HEK293 (cell line): ENCODE measurements around the gene GOLGA3.

Experiments used
- CTCF ChIA-PET: fragments of 350-600 bp; formaldehyde crosslinking; extraction: SDS; loops from one replicate; lab custom pipeline; 2021; ENCODE audit warnings: antibody characterized with exemption; lab: Yijun Ruan, JAX
- POLR2A ChIA-PET: fragments of 300-600 bp; formaldehyde crosslinking; extraction: SDS; loops from one replicate; lab custom pipeline; 2020; ENCODE audit warnings: antibody characterized with exemption, inconsistent platforms; lab: Yijun Ruan, JAX
- H3K27ac ChIP-seq: fragments of 200-500 bp; sonication (Bioruptor generic); 2 replicates; pipeline ENCODE4 v1.5.1; 2014; ENCODE audit warnings: low read depth, low read length, control low read depth, inconsistent platforms; ENCODE audit errors: extremely low read depth
- H3K36me3 ChIP-seq, 2 experiments: fragments of 200-500 bp in 1 of 2; sonication (Bioruptor generic) in 1 of 2; 1 replicate in 1 of 2; 2 replicates in 1 of 2; pipeline ENCODE4 v1.5.1; 2014 to 2017; ENCODE audit warnings: inconsistent platforms in 2 of 2, low read length in 2 of 2; ENCODE audit not compliant: control insufficient read depth in 2 of 2, insufficient read depth in 1 of 2
- H3K4me1 ChIP-seq: fragments of 200-500 bp; sonication (Bioruptor generic); 2 replicates; pipeline ENCODE4 v1.5.1; 2014; ENCODE audit warnings: mild to moderate bottlenecking, low read length, inconsistent platforms; ENCODE audit not compliant: control insufficient read depth, insufficient read depth
- H3K4me3 ChIP-seq: 2 replicates; pipeline ENCODE4 v1.5.1; 2011; ENCODE audit warnings: low read depth, mild to moderate bottlenecking, control low read depth, low read length, moderate library complexity
- H3K9me3 ChIP-seq: fragments of 200-500 bp; sonication (Bioruptor generic); 2 replicates; pipeline ENCODE4 v1.5.1; 2014; ENCODE audit warnings: low read depth, low read length, inconsistent platforms; ENCODE audit not compliant: control insufficient read depth, insufficient read depth
- HOXD13 ChIP-seq: sonication (generic); formaldehyde crosslinking; IDR thresholded peaks from 2 replicates; pipeline ENCODE4 v1.8.0; 2022; ENCODE audit warnings: missing genetic modification reagents, borderline replicate concordance
- KLF10 ChIP-seq: fragments of 450-650 bp; IDR thresholded peaks from 2 replicates; pipeline ENCODE4 v1.5.1; 2018; ENCODE audit warnings: missing biosample characterization, mild to moderate bottlenecking, missing genetic modification characterization
- KLF16 ChIP-seq: fragments of 450-650 bp; formaldehyde crosslinking; IDR thresholded peaks from 2 replicates; pipeline ENCODE4 v1.5.1; 2017; ENCODE audit warnings: missing biosample characterization, missing genetic modification characterization
- MZF1 ChIP-seq: fragments of 450-650 bp; formaldehyde crosslinking; IDR thresholded peaks from 2 replicates; pipeline ENCODE4 v1.5.1; 2017; ENCODE audit warnings: missing biosample characterization, missing genetic modification characterization, borderline replicate concordance
- SP3 ChIP-seq: fragments of 450-650 bp; formaldehyde crosslinking; IDR thresholded peaks from 2 replicates; pipeline ENCODE4 v1.5.1; 2016; ENCODE audit warnings: missing biosample characterization, missing genetic modification characterization
- TCF7L2 ChIP-seq: IDR thresholded peaks from 2 replicates; pipeline ENCODE4 v1.6.1; 2011; ENCODE audit warnings: low read depth, mild to moderate bottlenecking, inconsistent platforms, low read length, moderate library complexity, borderline replicate concordance
- ZBTB48 ChIP-seq: fragments of 450-650 bp; formaldehyde crosslinking; IDR thresholded peaks from 2 replicates; pipeline ENCODE4 v1.5.1; 2016; ENCODE audit warnings: missing biosample characterization, missing genetic modification characterization
- ZFHX2 ChIP-seq: fragments of 450-650 bp; formaldehyde crosslinking; conservative IDR thresholded peaks from 2 replicates; pipeline ENCODE4 v1.5.1; 2016; ENCODE audit warnings: missing biosample characterization, missing genetic modification characterization
- ZNF10 ChIP-seq: fragments of 450-650 bp; formaldehyde crosslinking; IDR thresholded peaks from 2 replicates; pipeline ENCODE4 v1.5.1; 2017; ENCODE audit warnings: missing biosample characterization, missing genetic modification characterization
- ZNF23 ChIP-seq: fragments of 450-650 bp; formaldehyde crosslinking; IDR thresholded peaks from 2 replicates; pipeline ENCODE4 v1.5.1; 2016; ENCODE audit warnings: missing biosample characterization, missing genetic modification characterization, borderline replicate concordance
- ZNF394 ChIP-seq: fragments of 450-650 bp; formaldehyde crosslinking; IDR thresholded peaks from 2 replicates; pipeline ENCODE4 v1.5.1; 2016; ENCODE audit warnings: missing biosample characterization, missing genetic modification characterization, mild to moderate bottlenecking, moderate library complexity, borderline replicate concordance
- ZNF48 ChIP-seq: fragments of 450-650 bp; formaldehyde crosslinking; IDR thresholded peaks from 2 replicates; pipeline ENCODE4 v1.5.1; 2016; ENCODE audit warnings: missing biosample characterization, missing genetic modification characterization
- ZNF501 ChIP-seq: fragments of 450-650 bp; formaldehyde crosslinking; IDR thresholded peaks from 2 replicates; pipeline ENCODE4 v1.5.1; 2016; ENCODE audit warnings: missing biosample characterization, missing genetic modification characterization
- ZNF529 ChIP-seq: fragments of 450-650 bp; formaldehyde crosslinking; IDR thresholded peaks from 2 replicates; pipeline ENCODE4 v1.5.1; 2017; ENCODE audit warnings: missing genetic modification characterization, missing biosample characterization; ENCODE audit not compliant: insufficient replicate concordance
- ZNF585B ChIP-seq: fragments of 450-650 bp; formaldehyde crosslinking; IDR thresholded peaks from 2 replicates; pipeline ENCODE4 v1.5.1; 2016; ENCODE audit warnings: missing biosample characterization, missing genetic modification characterization
- ZNF626 ChIP-seq: fragments of 450-650 bp; sonication (Bioruptor Pico); formaldehyde crosslinking; IDR thresholded peaks from 2 replicates; pipeline ENCODE4 v1.5.1; 2018; ENCODE audit warnings: missing biosample characterization, missing genetic modification characterization, inconsistent platforms
- ZNF629 ChIP-seq: fragments of 450-650 bp; formaldehyde crosslinking; IDR thresholded peaks from 2 replicates; pipeline ENCODE4 v1.5.1; 2017; ENCODE audit warnings: missing biosample characterization, missing genetic modification characterization
- ZNF776 ChIP-seq: fragments of 450-650 bp; formaldehyde crosslinking; IDR thresholded peaks from 2 replicates; pipeline ENCODE4 v1.5.0; 2017; ENCODE audit warnings: missing biosample characterization, missing genetic modification characterization, borderline replicate concordance
- ZNF830 ChIP-seq: fragments of 450-650 bp; IDR thresholded peaks from 2 replicates; pipeline ENCODE4 v1.5.0; 2018; ENCODE audit warnings: missing biosample characterization, missing genetic modification characterization, low read depth, mild to moderate bottlenecking, moderate library complexity
- ZSCAN16 ChIP-seq: fragments of 450-650 bp; formaldehyde crosslinking; IDR thresholded peaks from 2 replicates; pipeline ENCODE4 v1.5.1; 2016; ENCODE audit warnings: missing biosample characterization, missing genetic modification characterization
- TF ChIP-seq, protein P1 (sequence below): fragments of 450-650 bp; formaldehyde crosslinking; IDR thresholded peaks from 2 replicates; pipeline ENCODE4 v1.5.1; 2016; ENCODE audit warnings: missing biosample characterization, missing genetic modification characterization
- TF ChIP-seq, protein P2 (sequence below): fragments of 450-650 bp; formaldehyde crosslinking; IDR thresholded peaks from 2 replicates; pipeline ENCODE4 v1.5.1; 2016; ENCODE audit warnings: missing biosample characterization, missing genetic modification characterization
- TF ChIP-seq, protein P3 (sequence below): IDR thresholded peaks from 2 replicates; pipeline ENCODE4 v1.6.1; 2011; ENCODE audit warnings: mild to moderate bottlenecking, low read depth, low read length, borderline replicate concordance
- TF ChIP-seq, protein P4 (sequence below): fragments of 450-650 bp; IDR thresholded peaks from 2 replicates; pipeline ENCODE4 v1.5.1; 2018; ENCODE audit warnings: missing biosample characterization, missing genetic modification characterization

GOLGA3 gene

DNA sequence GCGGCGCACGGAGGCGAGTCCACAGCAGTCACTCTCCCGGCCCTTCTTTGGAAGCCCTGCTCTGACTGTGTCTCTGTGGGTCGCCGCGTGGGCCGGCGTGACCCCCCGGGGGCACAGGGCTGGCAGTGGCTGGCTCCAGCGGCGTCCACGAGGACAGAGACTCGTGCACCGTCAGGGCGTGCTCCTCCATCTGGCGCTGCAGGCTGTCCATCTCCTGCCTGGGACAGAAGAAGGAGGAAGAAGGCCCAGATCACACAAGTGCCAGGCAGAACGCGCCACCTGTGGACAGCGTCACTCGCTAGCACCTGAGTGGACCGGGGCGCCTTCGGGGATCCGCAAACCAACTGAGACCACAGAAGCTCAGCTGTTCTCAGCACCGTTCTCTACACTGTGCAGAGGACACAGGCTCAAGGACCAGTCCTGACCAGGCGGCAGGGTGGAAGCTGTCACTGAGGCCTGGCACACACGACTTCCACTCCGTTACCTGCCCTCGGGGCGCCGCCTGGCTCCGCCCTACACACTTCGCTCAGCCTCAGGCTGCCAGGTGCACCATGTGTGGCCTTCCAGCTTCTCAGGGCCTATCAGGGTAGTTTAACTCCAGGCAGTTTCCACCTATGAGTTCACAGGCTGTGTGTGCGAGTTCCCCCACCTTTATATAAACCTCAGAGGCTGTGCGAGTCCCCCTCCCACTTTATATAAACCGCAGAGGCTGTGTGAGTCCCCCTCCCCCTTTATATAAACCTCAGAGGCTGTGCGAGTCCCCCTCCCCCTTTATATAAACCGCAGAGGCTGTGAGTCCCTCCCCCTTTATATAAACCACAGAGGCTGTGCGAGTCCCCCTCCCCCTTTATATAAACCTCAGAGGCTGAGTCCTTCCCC is 55.4 kb downstream of the GOLGA3 start:
- Histone ChIP-seq H3K27ac (no peak overlapping the region), H3K9me3 (no peaks in the 10 kb centered on the region), H3K36me3 (peaks cover 12 to 80% of the 10 kb centered on the region in 2 experiments), H3K4me3 (no peak overlapping the region), H3K4me1 (no peaks in the 10 kb centered on the region)
- TF ChIP-seq ZNF23 (tag by site-specific recombination): no peak
- no peak for TF ChIP-seq ZSCAN16 (tag by site-specific recombination)
- no peak for TF ChIP-seq KLF10 (tag by site-specific recombination)
- TF ChIP-seq SP3: no peak
- TF ChIP-seq, protein P1, sequence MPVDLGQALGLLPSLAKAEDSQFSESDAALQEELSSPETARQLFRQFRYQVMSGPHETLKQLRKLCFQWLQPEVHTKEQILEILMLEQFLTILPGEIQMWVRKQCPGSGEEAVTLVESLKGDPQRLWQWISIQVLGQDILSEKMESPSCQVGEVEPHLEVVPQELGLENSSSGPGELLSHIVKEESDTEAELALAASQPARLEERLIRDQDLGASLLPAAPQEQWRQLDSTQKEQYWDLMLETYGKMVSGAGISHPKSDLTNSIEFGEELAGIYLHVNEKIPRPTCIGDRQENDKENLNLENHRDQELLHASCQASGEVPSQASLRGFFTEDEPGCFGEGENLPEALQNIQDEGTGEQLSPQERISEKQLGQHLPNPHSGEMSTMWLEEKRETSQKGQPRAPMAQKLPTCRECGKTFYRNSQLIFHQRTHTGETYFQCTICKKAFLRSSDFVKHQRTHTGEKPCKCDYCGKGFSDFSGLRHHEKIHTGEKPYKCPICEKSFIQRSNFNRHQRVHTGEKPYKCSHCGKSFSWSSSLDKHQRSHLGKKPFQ (tag by site-specific recombination): no peak
- TF ChIP-seq TCF7L2: no peak
- TF ChIP-seq ZNF830 (tag by site-specific recombination): no peak
- no peak for TF ChIP-seq ZFHX2 (tag by site-specific recombination)
- TF ChIP-seq KLF16 (tag by site-specific recombination): no peak
- no peak for TF ChIP-seq ZNF626 (tag by site-specific recombination)
- TF ChIP-seq, protein P2, sequence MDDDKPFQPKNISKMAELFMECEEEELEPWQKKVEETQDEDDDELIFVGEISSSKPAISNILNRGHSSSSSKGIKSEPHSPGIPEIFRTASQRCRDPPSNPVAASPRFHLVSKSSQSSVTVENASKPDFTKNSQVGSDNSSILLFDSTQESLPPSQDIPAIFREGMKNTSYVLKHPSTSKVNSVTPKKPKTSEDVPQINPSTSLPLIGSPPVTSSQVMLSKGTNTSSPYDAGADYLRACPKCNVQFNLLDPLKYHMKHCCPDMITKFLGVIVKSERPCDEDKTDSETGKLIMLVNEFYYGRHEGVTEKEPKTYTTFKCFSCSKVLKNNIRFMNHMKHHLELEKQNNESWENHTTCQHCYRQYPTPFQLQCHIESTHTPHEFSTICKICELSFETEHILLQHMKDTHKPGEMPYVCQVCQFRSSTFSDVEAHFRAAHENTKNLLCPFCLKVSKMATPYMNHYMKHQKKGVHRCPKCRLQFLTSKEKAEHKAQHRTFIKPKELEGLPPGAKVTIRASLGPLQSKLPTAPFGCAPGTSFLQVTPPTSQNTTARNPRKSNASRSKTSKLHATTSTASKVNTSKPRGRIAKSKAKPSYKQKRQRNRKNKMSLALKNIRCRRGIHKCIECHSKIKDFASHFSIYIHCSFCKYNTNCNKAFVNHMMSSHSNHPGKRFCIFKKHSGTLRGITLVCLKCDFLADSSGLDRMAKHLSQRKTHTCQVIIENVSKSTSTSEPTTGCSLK (tag by site-specific recombination): no peak
- no peak for TF ChIP-seq ZNF629
- TF ChIP-seq ZNF585B (tag by site-specific recombination): no peak
- CTCF ChIA-PET: no interaction called here
- POLR2A ChIA-PET: interaction anchor here (0.6 to 0.7 kb wide), 3 partner anchors 25 to 700 kb away, joined by 3 to 6 read pairs (median 5); no protein-coding TSS in a partner anchor

DNA sequence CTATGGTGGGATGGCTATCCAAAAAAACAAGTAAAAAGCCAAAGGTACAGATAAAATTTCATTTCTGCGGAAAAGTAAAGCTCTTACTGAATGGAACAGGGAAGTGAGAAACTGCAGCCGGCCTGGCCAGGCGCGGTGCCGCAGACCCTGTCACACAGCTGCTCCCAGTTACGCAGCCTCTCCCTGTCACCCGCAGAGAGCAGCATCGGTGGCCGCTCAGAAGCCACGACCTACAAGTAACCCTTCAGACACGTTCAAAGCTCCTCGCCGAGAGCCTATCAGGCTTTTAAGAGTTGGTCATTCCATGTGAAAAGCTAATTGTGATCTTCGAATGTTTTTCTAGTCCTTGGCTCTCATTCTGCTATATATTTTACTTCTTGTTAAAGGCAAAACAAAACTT is 56.1 kb downstream of the GOLGA3 start:
- TF ChIP-seq HOXD13 (CRISPR knock-in tag): no peak
- TF ChIP-seq ZNF10 (tag by site-specific recombination): no peak
- TF ChIP-seq ZNF48: no peak
- Histone ChIP-seq H3K9me3 (no peaks in the 10 kb centered on the region), H3K4me3 (no peak overlapping the region), H3K36me3 (peaks cover 8 to 75% of the 10 kb centered on the region in 2 experiments), H3K4me1 (no peaks in the 10 kb centered on the region), H3K27ac (no peak overlapping the region)
- CTCF ChIA-PET: no interaction called here
- POLR2A ChIA-PET: interaction anchor here (0.7 kb wide), 2 partner anchors 24 to 138 kb away, joined by 5 to 6 read pairs; no protein-coding TSS in a partner anchor

DNA sequence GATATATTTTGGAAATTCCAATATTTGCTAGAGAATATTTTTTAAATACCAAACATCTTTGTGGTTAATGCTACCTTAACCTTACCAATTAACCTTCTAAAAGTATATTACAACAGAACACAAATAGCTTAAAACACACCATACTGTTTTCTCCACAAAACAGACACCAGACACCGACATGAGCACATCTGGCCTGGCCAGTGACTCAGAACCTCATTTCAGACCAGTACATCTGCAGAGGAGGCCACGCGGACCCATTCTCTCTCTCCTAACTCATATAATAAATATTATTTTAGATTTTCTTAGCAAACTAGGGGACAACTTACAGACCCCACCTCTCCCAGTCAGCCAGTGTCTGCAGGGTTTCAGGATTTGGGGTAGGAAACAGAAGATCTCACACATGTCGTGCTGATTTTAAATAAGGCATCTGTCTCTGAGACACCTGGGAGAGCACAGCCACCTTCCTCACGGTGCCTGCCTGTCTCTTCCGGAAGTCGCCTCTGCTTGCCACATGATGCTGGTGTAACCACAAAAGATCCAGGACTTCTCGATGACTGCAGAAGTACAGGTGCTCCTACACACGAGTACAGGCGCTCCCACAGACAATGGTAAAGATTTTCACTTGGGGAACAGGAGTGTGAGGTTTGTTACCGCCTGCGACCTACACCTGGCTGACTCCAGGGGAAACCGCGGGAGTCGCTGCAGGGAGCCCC is 57.4 kb downstream of the GOLGA3 start:
- no peaks in the 10 kb centered on the region for H3K4me1 ChIP-seq
- no peak overlapping the region for H3K27ac ChIP-seq
- ChIA-PET POLR2A (no interaction called here), CTCF (interaction anchor here (0.7 kb wide), 1 partner anchor 52 kb away, joined by 3 read pairs; no protein-coding TSS in a partner anchor)
- H3K9me3 ChIP-seq: no peaks in the 10 kb centered on the region
- H3K36me3 ChIP-seq: peaks cover 8 to 62% of the 10 kb centered on the region in 2 experiments
- H3K4me3 ChIP-seq: no peak overlapping the region
- TF ChIP-seq ZNF629: no peak
- TF ChIP-seq ZBTB48 (tag by site-specific recombination): no peak
- no peak for TF ChIP-seq ZNF776 (tag by site-specific recombination)
- TF ChIP-seq ZNF529 (tag by site-specific recombination): no peak
- TF ChIP-seq MZF1: no peak
- TF ChIP-seq ZNF501 (tag by site-specific recombination): no peak
- TF ChIP-seq ZNF394 (tag by site-specific recombination): no peak
- TF ChIP-seq, protein P3, sequence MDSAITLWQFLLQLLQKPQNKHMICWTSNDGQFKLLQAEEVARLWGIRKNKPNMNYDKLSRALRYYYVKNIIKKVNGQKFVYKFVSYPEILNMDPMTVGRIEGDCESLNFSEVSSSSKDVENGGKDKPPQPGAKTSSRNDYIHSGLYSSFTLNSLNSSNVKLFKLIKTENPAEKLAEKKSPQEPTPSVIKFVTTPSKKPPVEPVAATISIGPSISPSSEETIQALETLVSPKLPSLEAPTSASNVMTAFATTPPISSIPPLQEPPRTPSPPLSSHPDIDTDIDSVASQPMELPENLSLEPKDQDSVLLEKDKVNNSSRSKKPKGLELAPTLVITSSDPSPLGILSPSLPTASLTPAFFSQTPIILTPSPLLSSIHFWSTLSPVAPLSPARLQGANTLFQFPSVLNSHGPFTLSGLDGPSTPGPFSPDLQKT: no peak
- TF ChIP-seq, protein P4, sequence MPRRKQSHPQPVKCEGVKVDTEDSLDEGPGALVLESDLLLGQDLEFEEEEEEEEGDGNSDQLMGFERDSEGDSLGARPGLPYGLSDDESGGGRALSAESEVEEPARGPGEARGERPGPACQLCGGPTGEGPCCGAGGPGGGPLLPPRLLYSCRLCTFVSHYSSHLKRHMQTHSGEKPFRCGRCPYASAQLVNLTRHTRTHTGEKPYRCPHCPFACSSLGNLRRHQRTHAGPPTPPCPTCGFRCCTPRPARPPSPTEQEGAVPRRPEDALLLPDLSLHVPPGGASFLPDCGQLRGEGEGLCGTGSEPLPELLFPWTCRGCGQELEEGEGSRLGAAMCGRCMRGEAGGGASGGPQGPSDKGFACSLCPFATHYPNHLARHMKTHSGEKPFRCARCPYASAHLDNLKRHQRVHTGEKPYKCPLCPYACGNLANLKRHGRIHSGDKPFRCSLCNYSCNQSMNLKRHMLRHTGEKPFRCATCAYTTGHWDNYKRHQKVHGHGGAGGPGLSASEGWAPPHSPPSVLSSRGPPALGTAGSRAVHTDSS: no peak
